WTC11 (cell line): ENCODE data around the gene GPER1. TPM values are rescaled to one million over a fixed set of nuclear protein-coding genes. Genes with fewer than 3 reads are reported as not detected.

Experiments
- ATAC-seq: fragments of 200-7000 bp; cut with Tn5 transposase; 2 replicates; pipeline ENCODE4 v1.10.0; 2021; ENCODE audit warnings: mild to moderate bottlenecking, moderate library complexity
- CTCF ChIA-PET: fragments of 300-600 bp; sonication (Branson Sonifier 250); formaldehyde crosslinking; loops from one replicate; lab custom pipeline; 2021; ENCODE audit warnings: antibody characterized with exemption; lab: Charles Lee
- POLR2A ChIA-PET: fragments of 350-600 bp; sonication (Branson Sonifier 250); formaldehyde crosslinking; loops from one replicate; lab custom pipeline; 2021; ENCODE audit warnings: antibody characterized with exemption; lab: Charles Lee
- DNase-seq: peaks from one replicate; pipeline ENCODE4 v3.0.0; 2021; ENCODE audit warnings: low spot score
- H3K27ac Mint-ChIP-seq: 2 replicates; pipeline ENCODE4 v1.8.0; 2021; ENCODE audit warnings: mixed read lengths
- H3K27me3 Mint-ChIP-seq: 2 replicates; pipeline ENCODE4 v1.8.0; 2021; ENCODE audit warnings: low read depth, mild to moderate bottlenecking, moderate library complexity, mixed read lengths
- H3K36me3 Mint-ChIP-seq: 2 replicates; pipeline ENCODE4 v1.8.0; 2021; ENCODE audit warnings: mixed read lengths
- H3K4me1 Mint-ChIP-seq: 2 replicates; pipeline ENCODE4 v1.8.0; 2022; ENCODE audit warnings: mixed read lengths
- H3K4me3 Mint-ChIP-seq: 2 replicates; pipeline ENCODE4 v1.8.0; 2021; ENCODE audit warnings: mild to moderate bottlenecking, moderate library complexity, mixed read lengths
- H3K9me3 Mint-ChIP-seq: 2 replicates; pipeline ENCODE4 v1.8.0; 2021; ENCODE audit warnings: mixed read lengths
- CREB1 ChIP-seq: sonication (generic); formaldehyde crosslinking; IDR thresholded peaks from 2 replicates; pipeline ENCODE4 v1.8.0; 2023; ENCODE audit warnings: mild to moderate bottlenecking, missing genetic modification reagents
- CREM ChIP-seq: sonication (generic); formaldehyde crosslinking; IDR thresholded peaks from 2 replicates; pipeline ENCODE4 v1.8.1; 2022; ENCODE audit warnings: mild to moderate bottlenecking, missing genetic modification reagents, moderate library complexity
- E2F1 ChIP-seq: sonication (generic); formaldehyde crosslinking; IDR thresholded peaks from 2 replicates; pipeline ENCODE4 v1.8.0; 2022; ENCODE audit warnings: mild to moderate bottlenecking, missing genetic modification reagents
- FOXK1 ChIP-seq: sonication (generic); formaldehyde crosslinking; IDR thresholded peaks from 2 replicates; pipeline ENCODE4 v1.8.0; 2022; ENCODE audit warnings: mild to moderate bottlenecking, moderate library complexity, missing genetic modification reagents
- HMGA2 ChIP-seq: fragments of 250-450 bp; sonication (Bioruptor Pico); IDR thresholded peaks from 2 replicates; pipeline ENCODE4 v1.4.0; 2021; ENCODE audit warnings: mild to moderate bottlenecking, moderate library complexity
- JUN ChIP-seq: sonication (generic); formaldehyde crosslinking; IDR thresholded peaks from 2 replicates; pipeline ENCODE4 v1.8.0; 2023; ENCODE audit warnings: mild to moderate bottlenecking, missing genetic modification reagents
- MLX ChIP-seq: sonication (generic); formaldehyde crosslinking; IDR thresholded peaks from 2 replicates; pipeline ENCODE4 v1.8.1; 2023; ENCODE audit warnings: mild to moderate bottlenecking, missing genetic modification reagents, moderate library complexity
- NFE2L1 ChIP-seq: sonication (generic); formaldehyde crosslinking; IDR thresholded peaks from 2 replicates; pipeline ENCODE4 v1.8.1; 2023; ENCODE audit warnings: missing genetic modification reagents
- TEAD4 ChIP-seq: sonication (generic); formaldehyde crosslinking; IDR thresholded peaks from 2 replicates; pipeline ENCODE4 v1.8.0; 2022; ENCODE audit warnings: mild to moderate bottlenecking, missing genetic modification reagents
- ZNF219 ChIP-seq: sonication (generic); formaldehyde crosslinking; IDR thresholded peaks from 2 replicates; pipeline ENCODE4 v1.8.0; 2023; ENCODE audit warnings: missing genetic modification reagents, mild to moderate bottlenecking, borderline replicate concordance
- ZNF263 ChIP-seq: sonication (generic); formaldehyde crosslinking; IDR thresholded peaks from 2 replicates; pipeline ENCODE4 v1.8.1; 2022; ENCODE audit warnings: low read depth, mild to moderate bottlenecking, moderate library complexity, missing genetic modification reagents
- ZNF425 ChIP-seq: fragments of 250-450 bp; sonication (Bioruptor Pico); conservative IDR thresholded peaks from 2 replicates; pipeline ENCODE4 v1.9.0; 2021; ENCODE audit warnings: mild to moderate bottlenecking
- ZNF532 ChIP-seq: fragments of 250-450 bp; sonication (Bioruptor Pico); IDR thresholded peaks from 2 replicates; pipeline ENCODE4 v1.9.0; 2021; ENCODE audit warnings: mild to moderate bottlenecking, borderline replicate concordance
- total RNA-seq: library from RNA; stranded (reverse); gene quantifications from 3 replicates; pipeline ENCODE4 v1.2.3, GENCODE V29; 2021
- TF ChIP-seq, protein P1 (sequence below): sonication (generic); formaldehyde crosslinking; IDR thresholded peaks from 2 replicates; pipeline ENCODE4 v1.8.0; 2022; ENCODE audit warnings: mild to moderate bottlenecking, missing genetic modification reagents
- TF ChIP-seq, protein P2 (sequence below): fragments of 250-450 bp; sonication (Bioruptor Pico); IDR thresholded peaks from 2 replicates; pipeline ENCODE4 v1.9.0; 2021; ENCODE audit warnings: moderate library complexity, mild to moderate bottlenecking, inconsistent platforms, borderline replicate concordance
- TF ChIP-seq, protein P3 (sequence below): sonication (generic); formaldehyde crosslinking; IDR thresholded peaks from 2 replicates; pipeline ENCODE4 v1.8.0; 2022; ENCODE audit warnings: missing genetic modification reagents
- TF ChIP-seq, protein P4 (sequence below): fragments of 250-450 bp; sonication (Bioruptor Pico); IDR thresholded peaks from 2 replicates; pipeline ENCODE4 v1.8.0; 2021; ENCODE audit warnings: mild to moderate bottlenecking

GPER1 gene
- total RNA-seq, 1 experiment from 2014 or later = 0.28 TPM

DNA sequence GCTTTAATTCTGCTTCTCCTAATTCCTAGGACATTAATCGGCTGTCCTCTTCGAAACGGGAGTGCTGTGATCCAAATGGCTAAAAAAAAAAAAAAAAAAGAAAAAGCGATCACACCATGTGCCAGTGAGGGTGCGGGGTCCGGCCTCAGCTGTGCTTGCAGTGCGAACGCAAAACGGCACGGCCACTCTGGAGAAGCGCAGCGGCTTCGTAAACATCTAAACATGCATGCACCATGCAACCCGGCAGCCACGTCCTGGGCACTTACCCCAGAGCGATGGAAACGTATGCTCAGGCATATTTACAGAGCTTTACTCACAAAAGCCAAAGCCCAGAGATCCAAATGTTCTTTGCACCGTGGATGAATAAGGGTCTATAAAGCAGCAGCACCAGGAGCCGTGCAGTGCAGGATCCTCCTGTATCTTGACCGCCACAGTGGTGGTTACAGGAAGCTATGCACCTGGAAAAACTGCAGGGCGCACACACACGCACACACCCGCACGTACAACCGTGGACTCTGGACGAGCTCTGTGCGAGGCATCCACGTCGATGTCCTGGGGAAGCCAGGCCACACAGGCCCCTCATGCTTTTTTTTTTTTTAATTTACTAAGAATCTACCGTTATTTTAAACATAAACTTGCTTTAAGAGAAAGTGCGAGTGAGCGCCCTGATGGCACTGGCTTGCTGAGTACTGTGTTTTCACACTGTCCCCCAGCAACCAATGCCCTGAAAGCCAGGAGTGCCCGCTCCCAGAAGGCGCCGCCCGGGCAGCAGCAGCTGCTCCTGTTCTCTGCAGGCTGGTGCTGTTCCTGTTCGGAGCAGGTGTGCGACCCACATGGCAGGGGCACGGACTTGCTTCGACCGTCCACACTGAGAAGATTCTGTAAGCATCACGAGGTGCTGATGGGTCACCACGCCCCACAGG, 25.0 kb downstream of the GPER1 start (continued):
- TF ChIP-seq ZNF532 (CRISPR knock-in tag) (no peak), ZNF263 (CRISPR knock-in tag) (no peak)
- TF ChIP-seq, protein P1, sequence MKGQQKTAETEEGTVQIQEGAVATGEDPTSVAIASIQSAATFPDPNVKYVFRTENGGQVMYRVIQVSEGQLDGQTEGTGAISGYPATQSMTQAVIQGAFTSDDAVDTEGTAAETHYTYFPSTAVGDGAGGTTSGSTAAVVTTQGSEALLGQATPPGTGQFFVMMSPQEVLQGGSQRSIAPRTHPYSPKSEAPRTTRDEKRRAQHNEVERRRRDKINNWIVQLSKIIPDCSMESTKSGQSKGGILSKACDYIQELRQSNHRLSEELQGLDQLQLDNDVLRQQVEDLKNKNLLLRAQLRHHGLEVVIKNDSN (CRISPR knock-in tag) = no peak
- TF ChIP-seq, protein P2, sequence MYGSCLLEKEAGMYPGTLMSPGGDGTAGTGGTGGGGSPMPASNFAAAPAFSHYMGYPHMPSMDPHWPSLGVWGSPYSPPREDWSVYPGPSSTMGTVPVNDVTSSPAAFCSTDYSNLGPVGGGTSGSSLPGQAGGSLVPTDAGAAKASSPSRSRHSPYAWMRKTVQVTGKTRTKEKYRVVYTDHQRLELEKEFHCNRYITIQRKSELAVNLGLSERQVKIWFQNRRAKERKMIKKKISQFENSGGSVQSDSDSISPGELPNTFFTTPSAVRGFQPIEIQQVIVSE (CRISPR knock-in tag) = no peak

DNA sequence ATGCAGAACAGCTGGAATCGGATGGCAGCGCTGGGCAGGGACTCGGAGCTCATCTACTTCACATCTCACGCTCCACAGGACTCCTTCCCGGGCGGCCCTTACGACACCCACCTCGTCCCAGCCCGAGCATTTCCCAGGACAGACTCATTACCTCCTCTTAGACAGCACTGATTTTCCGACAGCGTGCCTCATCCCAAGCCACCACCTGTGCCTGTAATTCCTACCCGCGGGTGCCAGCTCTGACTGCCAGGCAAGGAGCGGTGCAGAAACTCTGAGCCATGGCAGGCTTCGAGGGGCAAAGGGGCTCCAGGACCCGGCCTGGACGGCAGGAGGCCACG, 25.6 kb downstream of the GPER1 start:
- Mint-ChIP-seq H3K36me3 (peaks cover 17% of the 10 kb centered on the region), H3K4me3 (no peak overlapping the region), H3K4me1 (no peaks in the 10 kb centered on the region), H3K27ac (no peak overlapping the region), H3K9me3 (peaks cover 8% of the 10 kb centered on the region), H3K27me3 (no peaks in the 10 kb centered on the region)
- CTCF ChIA-PET = interaction anchor here (1.2 to 2.8 kb wide), 5 partner anchors 10 to 125 kb away, joined by 3 to 13 read pairs (median 5); no protein-coding TSS in a partner anchor
- ATAC-seq (no peak), DNase-seq (no peak)
- POLR2A ChIA-PET = no interaction called here
- no peak for TF ChIP-seq ZNF219 (CRISPR knock-in tag)
- no peak for TF ChIP-seq TEAD4 (CRISPR knock-in tag)
- no peak for TF ChIP-seq MLX (CRISPR knock-in tag)
- TF ChIP-seq HMGA2 (CRISPR knock-in tag) = no peak
- TF ChIP-seq NFE2L1 = no peak
- TF ChIP-seq, protein P3, sequence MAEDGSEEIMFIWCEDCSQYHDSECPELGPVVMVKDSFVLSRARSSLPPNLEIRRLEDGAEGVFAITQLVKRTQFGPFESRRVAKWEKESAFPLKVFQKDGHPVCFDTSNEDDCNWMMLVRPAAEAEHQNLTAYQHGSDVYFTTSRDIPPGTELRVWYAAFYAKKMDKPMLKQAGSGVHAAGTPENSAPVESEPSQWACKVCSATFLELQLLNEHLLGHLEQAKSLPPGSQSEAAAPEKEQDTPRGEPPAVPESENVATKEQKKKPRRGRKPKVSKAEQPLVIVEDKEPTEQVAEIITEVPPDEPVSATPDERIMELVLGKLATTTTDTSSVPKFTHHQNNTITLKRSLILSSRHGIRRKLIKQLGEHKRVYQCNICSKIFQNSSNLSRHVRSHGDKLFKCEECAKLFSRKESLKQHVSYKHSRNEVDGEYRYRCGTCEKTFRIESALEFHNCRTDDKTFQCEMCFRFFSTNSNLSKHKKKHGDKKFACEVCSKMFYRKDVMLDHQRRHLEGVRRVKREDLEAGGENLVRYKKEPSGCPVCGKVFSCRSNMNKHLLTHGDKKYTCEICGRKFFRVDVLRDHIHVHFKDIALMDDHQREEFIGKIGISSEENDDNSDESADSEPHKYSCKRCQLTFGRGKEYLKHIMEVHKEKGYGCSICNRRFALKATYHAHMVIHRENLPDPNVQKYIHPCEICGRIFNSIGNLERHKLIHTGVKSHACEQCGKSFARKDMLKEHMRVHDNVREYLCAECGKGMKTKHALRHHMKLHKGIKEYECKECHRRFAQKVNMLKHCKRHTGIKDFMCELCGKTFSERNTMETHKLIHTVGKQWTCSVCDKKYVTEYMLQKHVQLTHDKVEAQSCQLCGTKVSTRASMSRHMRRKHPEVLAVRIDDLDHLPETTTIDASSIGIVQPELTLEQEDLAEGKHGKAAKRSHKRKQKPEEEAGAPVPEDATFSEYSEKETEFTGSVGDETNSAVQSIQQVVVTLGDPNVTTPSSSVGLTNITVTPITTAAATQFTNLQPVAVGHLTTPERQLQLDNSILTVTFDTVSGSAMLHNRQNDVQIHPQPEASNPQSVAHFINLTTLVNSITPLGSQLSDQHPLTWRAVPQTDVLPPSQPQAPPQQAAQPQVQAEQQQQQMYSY (CRISPR knock-in tag) = no peak
- TF ChIP-seq, protein P4, sequence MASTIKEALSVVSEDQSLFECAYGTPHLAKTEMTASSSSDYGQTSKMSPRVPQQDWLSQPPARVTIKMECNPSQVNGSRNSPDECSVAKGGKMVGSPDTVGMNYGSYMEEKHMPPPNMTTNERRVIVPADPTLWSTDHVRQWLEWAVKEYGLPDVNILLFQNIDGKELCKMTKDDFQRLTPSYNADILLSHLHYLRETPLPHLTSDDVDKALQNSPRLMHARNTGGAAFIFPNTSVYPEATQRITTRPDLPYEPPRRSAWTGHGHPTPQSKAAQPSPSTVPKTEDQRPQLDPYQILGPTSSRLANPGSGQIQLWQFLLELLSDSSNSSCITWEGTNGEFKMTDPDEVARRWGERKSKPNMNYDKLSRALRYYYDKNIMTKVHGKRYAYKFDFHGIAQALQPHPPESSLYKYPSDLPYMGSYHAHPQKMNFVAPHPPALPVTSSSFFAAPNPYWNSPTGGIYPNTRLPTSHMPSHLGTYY (CRISPR knock-in tag) = no peak
- TF ChIP-seq, protein P2 (CRISPR knock-in tag) = no peak
- no peak for TF ChIP-seq JUN (CRISPR knock-in tag)
- TF ChIP-seq E2F1 = no peak
- TF ChIP-seq ZNF425 (CRISPR knock-in tag) = no peak
- no peak for TF ChIP-seq FOXK1 (CRISPR knock-in tag)
- no peak for TF ChIP-seq CREM (CRISPR knock-in tag)
- no peak for TF ChIP-seq CREB1
- TF ChIP-seq, all 79 proteins: peak for 0
